Measurements from ENCODE around the gene LEKR1. TPM values are rescaled to one million over a fixed set of nuclear protein-coding genes. Genes with fewer than 3 reads are reported as not detected.

LEKR1 gene
- total and polyA plus RNA-seq, 2 of the 13 experiments (the other 11 are each of a cell fraction or from before 2014, with no cell fraction given), result 0.49 to 1.5 TPM

DNA sequence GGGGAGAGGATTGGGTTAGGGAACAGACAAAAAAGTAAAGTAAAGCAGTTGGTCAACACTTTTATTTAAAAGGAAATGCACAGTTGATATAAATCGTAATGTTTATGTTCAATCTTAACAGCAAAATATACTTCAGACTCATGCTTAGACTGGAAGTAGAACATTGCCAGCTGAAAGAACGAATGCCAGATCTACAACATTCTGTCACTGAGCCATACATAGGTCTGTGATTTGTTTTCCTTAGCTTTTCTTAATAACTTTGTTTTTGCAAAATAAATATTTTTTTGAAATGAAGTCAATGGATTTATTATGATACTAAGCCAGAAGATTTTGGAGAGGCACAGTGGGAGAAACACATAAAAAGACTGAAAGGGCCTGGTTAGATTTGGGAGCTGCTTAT, 62.0 kb downstream of the LEKR1 start (continued):
- TF ChIP-seq CBX2 (IDR thresholded peaks at IDR 0.05; ENCODE audit: low read depth, low read length) (no peak), CBX2 (CRISPR knock-in tag; IDR thresholded peaks at IDR 0.05; ENCODE audit: low read depth) (no peak), IKZF5 (CRISPR knock-in tag; IDR thresholded peaks at IDR 0.05) (no peak), LRRFIP1 (CRISPR knock-in tag; conservative IDR thresholded peaks at IDR 0.05) (no peak), PHF8 (CRISPR knock-in tag; IDR thresholded peaks at IDR 0.05) (no peak), ZNF776 (CRISPR knock-in tag; IDR thresholded peaks at IDR 0.05) (no peak)

- no peak overlapping the region for H3K4me2 ChIP-seq (ENCODE audit: low read depth, low read length)
- TF ChIP-seq NCOA1 (CRISPR knock-in tag; IDR thresholded peaks at IDR 0.05), result no peak
- TF ChIP-seq TEAD3 (CRISPR knock-in tag; optimal IDR thresholded peaks at IDR 0.05; ENCODE audit: borderline replicate concordance), result no peak
- TF ChIP-seq, protein P1, sequence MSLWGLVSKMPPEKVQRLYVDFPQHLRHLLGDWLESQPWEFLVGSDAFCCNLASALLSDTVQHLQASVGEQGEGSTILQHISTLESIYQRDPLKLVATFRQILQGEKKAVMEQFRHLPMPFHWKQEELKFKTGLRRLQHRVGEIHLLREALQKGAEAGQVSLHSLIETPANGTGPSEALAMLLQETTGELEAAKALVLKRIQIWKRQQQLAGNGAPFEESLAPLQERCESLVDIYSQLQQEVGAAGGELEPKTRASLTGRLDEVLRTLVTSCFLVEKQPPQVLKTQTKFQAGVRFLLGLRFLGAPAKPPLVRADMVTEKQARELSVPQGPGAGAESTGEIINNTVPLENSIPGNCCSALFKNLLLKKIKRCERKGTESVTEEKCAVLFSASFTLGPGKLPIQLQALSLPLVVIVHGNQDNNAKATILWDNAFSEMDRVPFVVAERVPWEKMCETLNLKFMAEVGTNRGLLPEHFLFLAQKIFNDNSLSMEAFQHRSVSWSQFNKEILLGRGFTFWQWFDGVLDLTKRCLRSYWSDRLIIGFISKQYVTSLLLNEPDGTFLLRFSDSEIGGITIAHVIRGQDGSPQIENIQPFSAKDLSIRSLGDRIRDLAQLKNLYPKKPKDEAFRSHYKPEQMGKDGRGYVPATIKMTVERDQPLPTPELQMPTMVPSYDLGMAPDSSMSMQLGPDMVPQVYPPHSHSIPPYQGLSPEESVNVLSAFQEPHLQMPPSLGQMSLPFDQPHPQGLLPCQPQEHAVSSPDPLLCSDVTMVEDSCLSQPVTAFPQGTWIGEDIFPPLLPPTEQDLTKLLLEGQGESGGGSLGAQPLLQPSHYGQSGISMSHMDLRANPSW (CRISPR knock-in tag; IDR thresholded peaks at IDR 0.05; ENCODE audit: borderline replicate concordance), result no peak
- no peak for TF ChIP-seq ZNF136 (CRISPR knock-in tag; IDR thresholded peaks at IDR 0.05; ENCODE audit: low read depth)
- no peak for TF ChIP-seq HNRNPH1 (optimal IDR thresholded peaks at IDR 0.05; ENCODE audit: low read depth, low read length)
- TF ChIP-seq PCBP1 (IDR thresholded peaks at IDR 0.05; ENCODE audit: borderline replicate concordance, low read depth, low read length), result no peak
- no peak for TF ChIP-seq TBX2 (CRISPR knock-in tag; IDR thresholded peaks at IDR 0.05; ENCODE audit: borderline replicate concordance)
- TF ChIP-seq, protein P2, sequence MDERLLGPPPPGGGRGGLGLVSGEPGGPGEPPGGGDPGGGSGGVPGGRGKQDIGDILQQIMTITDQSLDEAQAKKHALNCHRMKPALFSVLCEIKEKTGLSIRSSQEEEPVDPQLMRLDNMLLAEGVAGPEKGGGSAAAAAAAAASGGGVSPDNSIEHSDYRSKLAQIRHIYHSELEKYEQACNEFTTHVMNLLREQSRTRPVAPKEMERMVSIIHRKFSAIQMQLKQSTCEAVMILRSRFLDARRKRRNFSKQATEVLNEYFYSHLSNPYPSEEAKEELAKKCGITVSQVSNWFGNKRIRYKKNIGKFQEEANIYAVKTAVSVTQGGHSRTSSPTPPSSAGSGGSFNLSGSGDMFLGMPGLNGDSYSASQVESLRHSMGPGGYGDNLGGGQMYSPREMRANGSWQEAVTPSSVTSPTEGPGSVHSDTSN (CRISPR knock-in tag; IDR thresholded peaks at IDR 0.05), result no peak
- no peak for TF ChIP-seq ZNF253 (CRISPR knock-in tag; IDR thresholded peaks at IDR 0.05; ENCODE audit: borderline replicate concordance)
- TF ChIP-seq ZZZ3 (CRISPR knock-in tag; IDR thresholded peaks at IDR 0.05; ENCODE audit: borderline replicate concordance), result no peak
- FAIRE-seq (no peak), ATAC-seq (no peak), DNase-seq (ENCODE audit: low spot score) (no peak)
- no peaks in the 10 kb centered on the region for H4K20me1 ChIP-seq (ENCODE audit: insufficient read depth, low read length)
- BruUV-seq (replicated peaks), result no TSS peak
- H3K36me3 ChIP-seq (replicated peaks in 1 of 2; ENCODE audit: control insufficient read depth in 1 of 2, insufficient read depth in 2 of 2, low read length in 2 of 2), result no peaks in the 10 kb centered on the region
- ChIA-PET CTCF (ENCODE audit: low intra/inter-chr PET ratio, low total read pairs) (no interaction called here), POLR2A (no interaction called here)
- intact Hi-C loops (cut with micrococcal nuclease; ENCODE audit: unreplicated experiment), result no loop called here
- no peak overlapping the region for H2AFZ ChIP-seq (ENCODE audit: low read length)
- in situ Hi-C loops (cut with HindIII; ENCODE audit: extremely low pct_ligation_motif_present, low pct_unique_long_range_greater_than_20kb), result no loop called here
- no peak overlapping the region for H3K27ac ChIP-seq (ENCODE audit: extremely low read length, insufficient read depth, low read length)
- no peaks in the 10 kb centered on the region for H3K79me2 ChIP-seq (ENCODE audit: insufficient read depth, low read length)
- no peak overlapping the region for H3K9ac ChIP-seq (ENCODE audit: insufficient read depth, low read depth, low read length)
- H3K9me3 ChIP-seq (ENCODE audit: low read length), result no peaks in the 10 kb centered on the region
- WGBS (ENCODE audit: low lambda C conversion rate), result 3% methylated on average over 1 of the region's 1 CpG
- H3K4me1 ChIP-seq (ENCODE audit: insufficient read depth, low read length), result peaks cover 6% of the 10 kb centered on the region; the same call in 1 of the 2 replicates
- H3K27me3 ChIP-seq (ENCODE audit: control insufficient read depth in 1 of 2, insufficient read depth in 2 of 2, low read length in 2 of 2), result no peaks in the 10 kb centered on the region
- no peak overlapping the region for H3K4me3 ChIP-seq (replicated peaks in 1 of 3; ENCODE audit: insufficient read depth in 1 of 3, low read depth in 2 of 3, low read length in 3 of 3)
These were observed 62.4 kb downstream of the LEKR1 start for GRCh38 chr3:156888576-156888975.
